NCI-H524 treated with DMSO at 0.1 percent for 48 hours (cell line): ENCODE results near the gene KCNQ5.
A peak's percentile ranks its signal among the peaks of the same experiment; 100 is the strongest.

Experiments used
- DNase-seq: peaks from one replicate; lab custom pipeline; 2025; lab: John Stamatoyannopoulos, UW

Gene KCNQ5

GRCh38 chr6:72911463-72912155 lies 289.7 kb downstream of the KCNQ5 start:
- no peak for DNase-seq

GRCh38 chr6:72913797-72914196 lies 291.9 kb downstream of the KCNQ5 start:
- no peak for DNase-seq

GRCh38 chr6:72916298-72916697 lies 294.4 kb downstream of the KCNQ5 start:
- no peak for DNase-seq

- DNase-seq: no peak
Observed at GRCh38 chr6:72916906-72917305, 295.0 kb downstream of the KCNQ5 start.

GRCh38 chr6:72922401-72922800 lies 300.5 kb downstream of the KCNQ5 start:
- no peak for DNase-seq

GRCh38 chr6:72925136-72925535 lies 303.3 kb downstream of the KCNQ5 start:
- DNase-seq: no peak

- DNase-seq: peak; percentile 94
Observed at GRCh38 chr6:72930556-72931132, 308.8 kb downstream of the KCNQ5 start.

- DNase-seq: no peak
Observed at GRCh38 chr6:72931325-72931887, 309.5 kb downstream of the KCNQ5 start.

- DNase-seq: peak; percentile 87
Observed at GRCh38 chr6:72933233-72933632, 311.4 kb downstream of the KCNQ5 start.

GRCh38 chr6:72936766-72937559 lies 315.1 kb downstream of the KCNQ5 start:
- DNase-seq: no peak

GRCh38 chr6:72938104-72938503 lies 316.2 kb downstream of the KCNQ5 start:
- DNase-seq: no peak

- no peak for DNase-seq
Observed at GRCh38 chr6:72939004-72939403, 317.1 kb downstream of the KCNQ5 start.

GRCh38 chr6:72940265-72940664 lies 318.4 kb downstream of the KCNQ5 start:
- DNase-seq: no peak

- no peak for DNase-seq
Observed at GRCh38 chr6:72941263-72941662, 319.4 kb downstream of the KCNQ5 start.

GRCh38 chr6:72941751-72942150 lies 319.9 kb downstream of the KCNQ5 start:
- DNase-seq: no peak

- DNase-seq: no peak
Observed at GRCh38 chr6:72943699-72944098, 321.8 kb downstream of the KCNQ5 start.

- no peak for DNase-seq
Observed at GRCh38 chr6:72944660-72945059, 322.8 kb downstream of the KCNQ5 start.

GRCh38 chr6:72946774-72947173 lies 324.9 kb downstream of the KCNQ5 start:
- DNase-seq: no peak

GRCh38 chr6:72947534-72947933 lies 325.7 kb downstream of the KCNQ5 start:
- no peak for DNase-seq

- DNase-seq: no peak
Observed at GRCh38 chr6:72948153-72948552, 326.3 kb downstream of the KCNQ5 start.

- no peak for DNase-seq
Observed at GRCh38 chr6:72950114-72950860, 328.4 kb downstream of the KCNQ5 start.
